Neural progenitor cell (in vitro differentiated cells): ENCODE results near the gene AUP1. TPM values are rescaled to one million over a fixed set of nuclear protein-coding genes. Genes with fewer than 3 reads are reported as not detected.

Experiments used
- DNase-seq: peaks from one replicate; pipeline ENCODE4 v3.0.0-alpha.2; 2016; ENCODE audit warnings: low spot score
- H2AFZ ChIP-seq: fragments of 200-600 bp; sonication (generic); replicated peaks from 2 replicates; pipeline ENCODE4 v1.6.1; 2016; ENCODE audit warnings: antibody characterized with exemption
- H3F3A ChIP-seq: fragments of 200-600 bp; sonication (generic); 2 replicates; pipeline ENCODE4 v1.6.1; 2016; ENCODE audit warnings: antibody characterized with exemption, low read depth
- H3K27ac ChIP-seq: fragments of 200-600 bp; sonication (generic); 2 replicates; pipeline ENCODE4 v1.5.1; 2016; ENCODE audit warnings: mild to moderate bottlenecking
- H3K27me3 ChIP-seq: fragments of 200-600 bp; sonication (generic); 2 replicates; pipeline ENCODE4 v1.6.1; 2016; ENCODE audit warnings: mild to moderate bottlenecking, moderate library complexity
- H3K36me3 ChIP-seq: fragments of 200-600 bp; sonication (generic); 2 replicates; pipeline ENCODE4 v1.5.1; 2016
- H3K4me1 ChIP-seq: fragments of 200-600 bp; sonication (generic); 2 replicates; pipeline ENCODE4 v1.6.1; 2016; ENCODE audit warnings: mixed run types
- H3K4me2 ChIP-seq: fragments of 200-600 bp; sonication (generic); 2 replicates; pipeline ENCODE4 v1.6.1; 2016
- H3K4me3 ChIP-seq: fragments of 200-600 bp; sonication (generic); 2 replicates; pipeline ENCODE4 v1.5.1; 2016
- H3K79me2 ChIP-seq: fragments of 200-600 bp; sonication (generic); 2 replicates; pipeline ENCODE4 v1.6.1; 2016; ENCODE audit warnings: low read depth
- H3K9ac ChIP-seq: fragments of 200-600 bp; sonication (generic); 2 replicates; pipeline ENCODE4 v1.6.1; 2016
- H3K9me3 ChIP-seq: fragments of 200-600 bp; sonication (generic); 2 replicates; pipeline ENCODE4 v1.5.1; 2016; ENCODE audit warnings: low read depth
- H4K20me1 ChIP-seq: fragments of 200-600 bp; sonication (generic); 2 replicates; pipeline ENCODE4 v1.6.1; 2016; ENCODE audit warnings: low read depth
- H3K27ac Mint-ChIP-seq: 3 replicates; pipeline ENCODE4 v1.8.0; 2021; ENCODE audit warnings: mixed read lengths
- H3K27me3 Mint-ChIP-seq: 2 replicates; pipeline ENCODE4 v1.8.0; 2022; ENCODE audit warnings: low read depth, mild to moderate bottlenecking, inconsistent platforms, moderate library complexity, mixed read lengths; ENCODE audit not compliant: insufficient read depth
- H3K36me3 Mint-ChIP-seq: 3 replicates; pipeline ENCODE4 v1.8.0; 2021; ENCODE audit warnings: mixed read lengths
- H3K4me1 Mint-ChIP-seq: 3 replicates; pipeline ENCODE4 v1.8.0; 2021; ENCODE audit warnings: mixed read lengths
- H3K4me3 Mint-ChIP-seq: 3 replicates; pipeline ENCODE4 v1.8.0; 2021; ENCODE audit warnings: mild to moderate bottlenecking, moderate library complexity, mixed read lengths
- H3K9me3 Mint-ChIP-seq: 3 replicates; pipeline ENCODE4 v1.8.0; 2020; ENCODE audit warnings: mixed read lengths
- EZH2 ChIP-seq: fragments of 200-600 bp; sonication (generic); IDR thresholded peaks from 2 replicates; pipeline ENCODE4 v1.6.1; 2017; ENCODE audit warnings: antibody characterized with exemption, mild to moderate bottlenecking, moderate library complexity
- EZH2phosphoT487 ChIP-seq: fragments of 200-600 bp; sonication (generic); IDR thresholded peaks from 2 replicates; pipeline ENCODE4 v1.6.1; 2017; ENCODE audit warnings: antibody characterized with exemption
- total RNA-seq: library from RNA; depleted of rRNA; stranded (reverse); fragments of >200 nt; gene quantifications from 2 replicates; pipeline ENCODE4 v1.2.3, GENCODE V29; 2015; ENCODE audit warnings: low replicate concordance
- TF ChIP-seq, protein P1 (sequence below): fragments of 200-600 bp; sonication (generic); IDR thresholded peaks from 2 replicates; pipeline ENCODE4 v1.5.1; 2017; ENCODE audit warnings: antibody characterized with exemption, mild to moderate bottlenecking

AUP1 gene
- total RNA-seq, 1 donor from 2014 or later: 47.9 TPM

DNA sequence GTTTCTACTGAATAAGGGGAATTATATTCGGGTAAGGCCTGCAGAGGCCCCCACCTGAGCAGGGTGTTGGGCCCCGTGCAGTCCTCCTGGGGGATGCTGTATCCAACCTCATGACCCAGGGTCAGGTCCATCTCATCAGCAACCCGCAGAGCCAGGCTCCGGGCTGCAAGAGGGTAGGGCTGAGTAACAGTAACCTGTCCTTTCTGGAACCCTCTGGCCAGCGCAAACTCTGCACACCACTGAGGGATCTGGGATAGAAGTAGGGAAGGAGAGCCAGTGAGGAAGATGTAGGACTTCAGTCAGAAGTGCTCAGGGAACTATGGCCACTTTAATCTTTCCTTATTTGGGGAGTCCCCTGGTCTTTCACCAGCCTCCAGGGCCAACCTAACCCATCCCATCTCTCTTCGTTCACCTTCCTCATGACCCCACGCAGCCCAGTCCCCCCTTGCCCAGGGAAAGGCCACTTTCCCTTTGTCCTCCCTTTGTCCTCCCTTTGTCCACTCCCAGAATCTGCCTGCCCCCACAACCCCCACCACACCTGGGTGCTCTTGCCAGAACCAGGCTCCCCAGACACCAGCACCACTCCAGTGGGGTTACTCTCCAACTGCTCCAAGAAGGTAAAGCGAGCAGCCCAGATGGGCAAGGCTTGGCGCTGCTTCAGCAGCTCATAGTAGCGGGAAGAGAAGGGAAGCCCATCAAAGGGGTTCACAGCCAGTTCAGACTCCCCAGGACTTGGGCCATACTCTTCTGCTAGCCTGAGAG is 4.4 kb downstream of the AUP1 start:
- no peak overlapping the region for H3K27ac ChIP-seq
- H3K36me3 ChIP-seq: no peaks in the 10 kb centered on the region
- peaks cover 28% of the 10 kb centered on the region for H3K27me3 ChIP-seq
- no peak for TF ChIP-seq EZH2phosphoT487
- Mint-ChIP-seq H3K27ac (no peak overlapping the region), H3K4me1 (peaks cover 15% of the 10 kb centered on the region), H3K9me3 (no peaks in the 10 kb centered on the region), H3K27me3 (peaks cover 17% of the 10 kb centered on the region), H3K36me3 (peaks cover 16% of the 10 kb centered on the region), H3K4me3 (no peak overlapping the region)
- no peaks in the 10 kb centered on the region for H3F3A ChIP-seq
- no peak overlapping the region for H2AFZ ChIP-seq
- no peak overlapping the region for H3K4me3 ChIP-seq
- H3K9ac ChIP-seq: no peak overlapping the region
- DNase-seq: no peak
- no peaks in the 10 kb centered on the region for H4K20me1 ChIP-seq
- peaks cover 7% of the 10 kb centered on the region for H3K4me1 ChIP-seq
- peaks cover 20% of the 10 kb centered on the region for H3K79me2 ChIP-seq
- H3K9me3 ChIP-seq: no peaks in the 10 kb centered on the region
- no peak overlapping the region for H3K4me2 ChIP-seq

- H3K4me3 Mint-ChIP-seq: no peak overlapping the region
Observed at GRCh38 chr2:74524005-74524404, 5.5 kb downstream of the AUP1 start.

DNA sequence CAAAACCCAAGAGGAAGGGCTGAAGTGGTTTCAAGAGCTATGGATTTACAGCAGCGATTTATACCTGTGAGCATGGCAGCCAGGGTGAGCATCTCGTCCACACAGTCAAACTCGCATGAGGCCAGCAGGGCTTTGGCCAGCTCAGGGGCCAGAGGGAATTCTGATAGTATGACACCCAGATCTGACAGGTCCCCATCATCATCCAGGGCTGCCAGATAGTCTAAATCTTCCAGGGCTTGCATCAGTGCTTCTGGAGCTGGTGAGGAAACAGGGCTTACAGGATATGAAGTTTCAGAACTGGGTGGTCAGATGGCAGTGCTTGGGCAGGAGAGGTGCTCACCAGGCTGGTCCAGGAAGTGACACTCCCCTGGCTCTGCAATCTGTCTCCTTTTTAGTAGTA is 7.0 kb downstream of the AUP1 start:
- no peak overlapping the region for H3K27ac ChIP-seq
- TF ChIP-seq, protein P1, sequence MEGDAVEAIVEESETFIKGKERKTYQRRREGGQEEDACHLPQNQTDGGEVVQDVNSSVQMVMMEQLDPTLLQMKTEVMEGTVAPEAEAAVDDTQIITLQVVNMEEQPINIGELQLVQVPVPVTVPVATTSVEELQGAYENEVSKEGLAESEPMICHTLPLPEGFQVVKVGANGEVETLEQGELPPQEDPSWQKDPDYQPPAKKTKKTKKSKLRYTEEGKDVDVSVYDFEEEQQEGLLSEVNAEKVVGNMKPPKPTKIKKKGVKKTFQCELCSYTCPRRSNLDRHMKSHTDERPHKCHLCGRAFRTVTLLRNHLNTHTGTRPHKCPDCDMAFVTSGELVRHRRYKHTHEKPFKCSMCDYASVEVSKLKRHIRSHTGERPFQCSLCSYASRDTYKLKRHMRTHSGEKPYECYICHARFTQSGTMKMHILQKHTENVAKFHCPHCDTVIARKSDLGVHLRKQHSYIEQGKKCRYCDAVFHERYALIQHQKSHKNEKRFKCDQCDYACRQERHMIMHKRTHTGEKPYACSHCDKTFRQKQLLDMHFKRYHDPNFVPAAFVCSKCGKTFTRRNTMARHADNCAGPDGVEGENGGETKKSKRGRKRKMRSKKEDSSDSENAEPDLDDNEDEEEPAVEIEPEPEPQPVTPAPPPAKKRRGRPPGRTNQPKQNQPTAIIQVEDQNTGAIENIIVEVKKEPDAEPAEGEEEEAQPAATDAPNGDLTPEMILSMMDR: no peak
- no peak for TF ChIP-seq EZH2phosphoT487
- TF ChIP-seq EZH2: no peak
- peaks cover 42% of the 10 kb centered on the region for H3K27me3 Mint-ChIP-seq
- no peak overlapping the region for H3K4me3 Mint-ChIP-seq
- H3K79me2 ChIP-seq: peaks cover under 1% of the 10 kb centered on the region
- peaks cover 54% of the 10 kb centered on the region for H3K27me3 ChIP-seq
- H3K4me1 ChIP-seq: no peaks in the 10 kb centered on the region
- peaks cover 15% of the 10 kb centered on the region for H3K36me3 Mint-ChIP-seq
- H3F3A ChIP-seq: no peaks in the 10 kb centered on the region
- H3K4me2 ChIP-seq: no peak overlapping the region
- no peak overlapping the region for H3K4me3 ChIP-seq
- peaks cover 3% of the 10 kb centered on the region for H3K4me1 Mint-ChIP-seq
- no peaks in the 10 kb centered on the region for H3K36me3 ChIP-seq
- H3K9me3 Mint-ChIP-seq: no peaks in the 10 kb centered on the region
- H2AFZ ChIP-seq: no peak overlapping the region
- H3K9me3 ChIP-seq: no peaks in the 10 kb centered on the region
- DNase-seq: no peak
- H4K20me1 ChIP-seq: no peaks in the 10 kb centered on the region
- H3K27ac Mint-ChIP-seq: no peak overlapping the region
- H3K9ac ChIP-seq: no peak overlapping the region

More at GRCh38 chr2:74524005-74524404, 5.5 kb downstream of the AUP1 start:
- no peak overlapping the region for H3K27ac Mint-ChIP-seq
- H2AFZ ChIP-seq: no peak overlapping the region
- peaks cover 39% of the 10 kb centered on the region for H3K27me3 ChIP-seq
- H3K27ac ChIP-seq: no peak overlapping the region
- no peaks in the 10 kb centered on the region for H4K20me1 ChIP-seq
- H3K36me3 ChIP-seq: no peaks in the 10 kb centered on the region
- no peak for TF ChIP-seq EZH2phosphoT487
- TF ChIP-seq, protein P1: no peak
- no peak for TF ChIP-seq EZH2
- peaks cover 7% of the 10 kb centered on the region for H3K4me1 ChIP-seq
- H3K9me3 ChIP-seq: no peaks in the 10 kb centered on the region
- peaks cover 27% of the 10 kb centered on the region for H3K27me3 Mint-ChIP-seq
- H3K36me3 Mint-ChIP-seq: peaks cover 16% of the 10 kb centered on the region
- H3K79me2 ChIP-seq: peaks cover 15% of the 10 kb centered on the region
- DNase-seq: no peak
- no peak overlapping the region for H3K4me3 ChIP-seq
- no peaks in the 10 kb centered on the region for H3K9me3 Mint-ChIP-seq
- H3K4me2 ChIP-seq: no peak overlapping the region
- no peak overlapping the region for H3K9ac ChIP-seq
- no peaks in the 10 kb centered on the region for H3F3A ChIP-seq
- peaks cover 14% of the 10 kb centered on the region for H3K4me1 Mint-ChIP-seq

DNA sequence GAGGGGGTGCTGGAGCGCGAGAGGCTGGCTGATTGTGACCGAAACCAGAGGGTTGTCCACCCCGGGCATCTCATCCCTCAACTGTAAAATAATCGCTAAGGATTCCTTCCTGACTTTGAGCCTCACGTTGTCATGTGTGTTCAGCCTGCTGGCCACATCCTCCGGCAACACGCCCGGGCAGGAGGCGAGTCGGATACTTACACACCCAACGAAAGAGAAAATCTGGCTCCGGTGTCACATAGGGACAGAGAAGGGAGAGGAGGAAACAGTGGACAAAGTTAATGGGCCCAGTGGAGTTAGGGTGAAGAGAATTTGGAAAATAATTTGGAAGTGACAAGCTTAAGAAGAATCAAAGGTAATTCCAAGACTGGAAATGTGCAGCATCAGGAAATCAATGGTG is 12.9 kb downstream of the AUP1 start:
- peaks cover 21% of the 10 kb centered on the region for H3K4me1 ChIP-seq
- no peaks in the 10 kb centered on the region for H3K79me2 ChIP-seq
- no peak overlapping the region for H3K27ac Mint-ChIP-seq
- peaks cover 26% of the 10 kb centered on the region for H4K20me1 ChIP-seq
- H3K36me3 Mint-ChIP-seq: peaks cover 5% of the 10 kb centered on the region
- H3K27me3 Mint-ChIP-seq: peaks cover 74% of the 10 kb centered on the region
- no peak for DNase-seq
- H3K36me3 ChIP-seq: no peaks in the 10 kb centered on the region
- no peak for TF ChIP-seq EZH2
- TF ChIP-seq, protein P1: no peak
- TF ChIP-seq EZH2phosphoT487: no peak
- H3K9me3 Mint-ChIP-seq: peaks cover 8% of the 10 kb centered on the region
- no peak overlapping the region for H3K27ac ChIP-seq
- H3K27me3 ChIP-seq: peaks cover 100% of the 10 kb centered on the region
- no peak overlapping the region for H2AFZ ChIP-seq
- H3K4me3 ChIP-seq: no peak overlapping the region
- no peaks in the 10 kb centered on the region for H3K9me3 ChIP-seq
- H3K9ac ChIP-seq: no peak overlapping the region
- peaks cover 34% of the 10 kb centered on the region for H3F3A ChIP-seq
- H3K4me1 Mint-ChIP-seq: peaks cover 19% of the 10 kb centered on the region
- H3K4me3 Mint-ChIP-seq: peak overlapping the region; percentile 55
- H3K4me2 ChIP-seq: no peak overlapping the region
